ENCODE results near the gene USPL1. TPM values are rescaled to one million over a fixed set of nuclear protein-coding genes. Genes with fewer than 3 reads are reported as not detected.
A peak's percentile ranks its signal among the peaks of the same experiment; 100 is the strongest.

The USPL1 gene
- total and polyA plus RNA-seq, 2 of the 13 experiments (the other 11 are each of a cell fraction or from before 2014, with no cell fraction given), result 13.7 to 15.9 TPM

DNA sequence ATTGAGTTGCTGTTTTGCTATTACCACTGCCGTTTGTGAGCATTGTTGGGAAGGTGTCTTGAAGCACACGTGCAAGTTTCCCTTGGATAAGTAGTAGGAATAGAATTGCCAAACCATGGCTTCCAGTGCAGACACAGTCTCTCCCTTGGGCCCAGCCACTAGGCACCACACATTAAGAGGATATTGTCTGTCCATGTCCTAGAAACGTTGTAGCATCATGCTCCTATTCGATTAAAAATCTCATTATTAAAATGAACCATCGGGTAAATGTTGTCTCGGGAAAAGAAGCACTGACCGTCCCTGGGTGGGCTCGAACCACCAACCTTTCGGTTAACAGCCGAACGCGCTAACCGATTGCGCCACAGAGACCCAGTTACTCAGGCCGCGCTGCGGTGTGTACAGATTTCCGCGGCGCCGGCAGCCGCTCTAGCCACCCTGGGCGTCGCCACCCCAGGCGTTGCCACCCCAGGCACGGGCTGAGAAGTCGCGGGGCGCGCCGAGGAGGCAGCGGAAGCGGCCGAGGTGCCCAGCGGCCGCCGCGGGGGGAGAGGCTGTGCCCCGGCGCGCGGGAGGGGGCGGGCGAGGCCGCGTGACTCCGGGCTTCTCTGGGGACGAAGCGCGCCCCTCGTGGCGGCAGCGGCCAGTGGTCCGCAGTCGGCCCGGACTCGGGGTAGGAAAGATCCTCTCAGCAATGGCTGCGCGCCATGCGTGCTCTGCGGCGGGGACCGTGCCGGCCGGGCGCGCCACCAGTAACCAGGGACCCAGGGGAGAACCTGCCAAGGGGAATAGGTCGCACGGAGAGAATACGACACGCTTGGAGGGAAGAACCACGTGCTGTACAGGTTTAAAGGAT, 56.2 kb downstream of the USPL1 start (continued):
- TF ChIP-seq, protein P1, sequence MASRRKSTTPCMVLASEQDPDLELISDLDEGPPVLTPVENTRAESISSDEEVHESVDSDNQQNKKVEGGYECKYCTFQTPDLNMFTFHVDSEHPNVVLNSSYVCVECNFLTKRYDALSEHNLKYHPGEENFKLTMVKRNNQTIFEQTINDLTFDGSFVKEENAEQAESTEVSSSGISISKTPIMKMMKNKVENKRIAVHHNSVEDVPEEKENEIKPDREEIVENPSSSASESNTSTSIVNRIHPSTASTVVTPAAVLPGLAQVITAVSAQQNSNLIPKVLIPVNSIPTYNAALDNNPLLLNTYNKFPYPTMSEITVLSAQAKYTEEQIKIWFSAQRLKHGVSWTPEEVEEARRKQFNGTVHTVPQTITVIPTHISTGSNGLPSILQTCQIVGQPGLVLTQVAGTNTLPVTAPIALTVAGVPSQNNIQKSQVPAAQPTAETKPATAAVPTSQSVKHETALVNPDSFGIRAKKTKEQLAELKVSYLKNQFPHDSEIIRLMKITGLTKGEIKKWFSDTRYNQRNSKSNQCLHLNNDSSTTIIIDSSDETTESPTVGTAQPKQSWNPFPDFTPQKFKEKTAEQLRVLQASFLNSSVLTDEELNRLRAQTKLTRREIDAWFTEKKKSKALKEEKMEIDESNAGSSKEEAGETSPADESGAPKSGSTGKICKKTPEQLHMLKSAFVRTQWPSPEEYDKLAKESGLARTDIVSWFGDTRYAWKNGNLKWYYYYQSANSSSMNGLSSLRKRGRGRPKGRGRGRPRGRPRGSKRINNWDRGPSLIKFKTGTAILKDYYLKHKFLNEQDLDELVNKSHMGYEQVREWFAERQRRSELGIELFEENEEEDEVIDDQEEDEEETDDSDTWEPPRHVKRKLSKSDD (CRISPR knock-in tag; IDR thresholded peaks at IDR 0.05; ENCODE audit: low read depth), result peak; percentile 38; the same call in 1 of the 2 replicates
- TF ChIP-seq POLR2A (IDR thresholded peaks at IDR 0.05; ENCODE audit: insufficient read depth in 1 of 2, low read depth in 2 of 2, low read length in 2 of 2) (peak; percentile 38 to 52; a peak in 2 of 4 replicates), ZNF337 (CRISPR knock-in tag; IDR thresholded peaks at IDR 0.05; ENCODE audit: borderline replicate concordance, low read depth) (peak; percentile 81; the same call in 1 of the 2 replicates), HOXA5 (CRISPR knock-in tag; IDR thresholded peaks at IDR 0.05) (no peak; the same call in 1 of the 2 replicates), PHF20 (CRISPR knock-in tag; IDR thresholded peaks at IDR 0.05) (peak; percentile 60; the same call in 1 of the 2 replicates), SP4 (CRISPR knock-in tag; IDR thresholded peaks at IDR 0.05) (peak; percentile 65; the same call in 1 of the 2 replicates), ZNF563 (CRISPR knock-in tag; IDR thresholded peaks at IDR 0.05) (peak; percentile 96), ZBTB1 (CRISPR knock-in tag; IDR thresholded peaks at IDR 0.05; ENCODE audit: borderline replicate concordance) (no peak), SAFB2 (CRISPR knock-in tag; IDR thresholded peaks at IDR 0.05; ENCODE audit: borderline replicate concordance, low read depth) (0 out of 2 replicates have a peak, but pooled peaks have one; percentile 50), ZNF121 (CRISPR knock-in tag; IDR thresholded peaks at IDR 0.05) (0 out of 2 replicates have a peak, but pooled peaks have one; percentile 14), RXRB (CRISPR knock-in tag; IDR thresholded peaks at IDR 0.05; ENCODE audit: borderline replicate concordance) (peak; percentile 38; the same call in 1 of the 2 replicates)
- TF ChIP-seq, protein P2, sequence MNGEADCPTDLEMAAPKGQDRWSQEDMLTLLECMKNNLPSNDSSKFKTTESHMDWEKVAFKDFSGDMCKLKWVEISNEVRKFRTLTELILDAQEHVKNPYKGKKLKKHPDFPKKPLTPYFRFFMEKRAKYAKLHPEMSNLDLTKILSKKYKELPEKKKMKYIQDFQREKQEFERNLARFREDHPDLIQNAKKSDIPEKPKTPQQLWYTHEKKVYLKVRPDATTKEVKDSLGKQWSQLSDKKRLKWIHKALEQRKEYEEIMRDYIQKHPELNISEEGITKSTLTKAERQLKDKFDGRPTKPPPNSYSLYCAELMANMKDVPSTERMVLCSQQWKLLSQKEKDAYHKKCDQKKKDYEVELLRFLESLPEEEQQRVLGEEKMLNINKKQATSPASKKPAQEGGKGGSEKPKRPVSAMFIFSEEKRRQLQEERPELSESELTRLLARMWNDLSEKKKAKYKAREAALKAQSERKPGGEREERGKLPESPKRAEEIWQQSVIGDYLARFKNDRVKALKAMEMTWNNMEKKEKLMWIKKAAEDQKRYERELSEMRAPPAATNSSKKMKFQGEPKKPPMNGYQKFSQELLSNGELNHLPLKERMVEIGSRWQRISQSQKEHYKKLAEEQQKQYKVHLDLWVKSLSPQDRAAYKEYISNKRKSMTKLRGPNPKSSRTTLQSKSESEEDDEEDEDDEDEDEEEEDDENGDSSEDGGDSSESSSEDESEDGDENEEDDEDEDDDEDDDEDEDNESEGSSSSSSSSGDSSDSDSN (CRISPR knock-in tag; IDR thresholded peaks at IDR 0.05), result peak; percentile 84
- TF ChIP-seq, protein P3, sequence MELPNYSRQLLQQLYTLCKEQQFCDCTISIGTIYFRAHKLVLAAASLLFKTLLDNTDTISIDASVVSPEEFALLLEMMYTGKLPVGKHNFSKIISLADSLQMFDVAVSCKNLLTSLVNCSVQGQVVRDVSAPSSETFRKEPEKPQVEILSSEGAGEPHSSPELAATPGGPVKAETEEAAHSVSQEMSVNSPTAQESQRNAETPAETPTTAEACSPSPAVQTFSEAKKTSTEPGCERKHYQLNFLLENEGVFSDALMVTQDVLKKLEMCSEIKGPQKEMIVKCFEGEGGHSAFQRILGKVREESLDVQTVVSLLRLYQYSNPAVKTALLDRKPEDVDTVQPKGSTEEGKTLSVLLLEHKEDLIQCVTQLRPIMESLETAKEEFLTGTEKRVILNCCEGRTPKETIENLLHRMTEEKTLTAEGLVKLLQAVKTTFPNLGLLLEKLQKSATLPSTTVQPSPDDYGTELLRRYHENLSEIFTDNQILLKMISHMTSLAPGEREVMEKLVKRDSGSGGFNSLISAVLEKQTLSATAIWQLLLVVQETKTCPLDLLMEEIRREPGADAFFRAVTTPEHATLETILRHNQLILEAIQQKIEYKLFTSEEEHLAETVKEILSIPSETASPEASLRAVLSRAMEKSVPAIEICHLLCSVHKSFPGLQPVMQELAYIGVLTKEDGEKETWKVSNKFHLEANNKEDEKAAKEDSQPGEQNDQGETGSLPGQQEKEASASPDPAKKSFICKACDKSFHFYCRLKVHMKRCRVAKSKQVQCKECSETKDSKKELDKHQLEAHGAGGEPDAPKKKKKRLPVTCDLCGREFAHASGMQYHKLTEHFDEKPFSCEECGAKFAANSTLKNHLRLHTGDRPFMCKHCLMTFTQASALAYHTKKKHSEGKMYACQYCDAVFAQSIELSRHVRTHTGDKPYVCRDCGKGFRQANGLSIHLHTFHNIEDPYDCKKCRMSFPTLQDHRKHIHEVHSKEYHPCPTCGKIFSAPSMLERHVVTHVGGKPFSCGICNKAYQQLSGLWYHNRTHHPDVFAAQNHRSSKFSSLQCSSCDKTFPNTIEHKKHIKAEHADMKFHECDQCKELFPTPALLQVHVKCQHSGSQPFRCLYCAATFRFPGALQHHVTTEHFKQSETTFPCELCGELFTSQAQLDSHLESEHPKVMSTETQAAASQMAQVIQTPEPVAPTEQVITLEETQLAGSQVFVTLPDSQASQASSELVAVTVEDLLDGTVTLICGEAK (IDR thresholded peaks at IDR 0.05), result no peak
- TF ChIP-seq, protein P3 (CRISPR knock-in tag; IDR thresholded peaks at IDR 0.05), result peak; percentile 66; the same call in 1 of the 2 replicates
